GM19351 (cell line): Measurements from ENCODE around the gene STAT4.
"Not testable (repeated sequence)": the region's sequence is repeated elsewhere in the genome, so short reads cannot be mapped to it uniquely, and the experiment has no call there.

Experiments
- ATAC-seq: cut with Tn5 transposase; IDR thresholded peaks from one replicate; pipeline ENCODE4 v1.9.1; 2021; ENCODE audit warnings: mild to moderate bottlenecking, moderate library complexity; ENCODE audit not compliant: unreplicated experiment

STAT4 gene

DNA sequence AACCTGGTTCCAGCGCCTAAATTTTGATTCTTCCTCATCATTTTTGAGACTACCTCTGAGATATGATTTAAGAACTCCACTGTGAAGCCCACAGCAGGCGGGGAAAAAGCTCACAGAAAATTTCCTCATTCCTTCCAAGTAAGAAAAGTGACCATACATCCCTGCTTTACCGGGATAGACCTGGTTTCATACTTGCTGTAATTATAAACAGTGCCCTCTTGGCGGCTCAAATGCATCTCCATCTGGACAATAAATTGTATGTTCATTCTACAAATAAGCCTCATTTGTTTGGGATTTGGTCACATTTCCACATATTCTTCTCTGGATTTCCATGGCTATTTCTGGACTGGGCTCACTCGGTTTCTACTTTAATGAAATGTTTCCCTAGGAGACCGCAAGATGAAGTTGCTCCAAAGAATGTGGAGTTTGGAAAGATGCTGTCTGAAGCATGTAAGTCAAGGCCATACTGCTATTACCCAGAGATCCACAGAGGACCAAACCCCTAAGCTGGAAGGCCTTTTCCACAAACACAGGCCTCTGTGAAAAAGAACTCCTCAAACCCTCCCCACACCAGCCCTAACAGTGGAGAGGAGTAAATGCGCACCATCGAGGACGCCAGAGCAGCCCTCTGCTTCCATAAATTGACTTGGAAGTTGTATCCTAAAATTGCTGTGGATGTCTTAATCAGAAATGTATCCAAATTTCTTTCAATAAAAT is 150.7 kb downstream of the STAT4 start:
- ATAC-seq: no peak

- no peak for ATAC-seq
These were observed 151.7 kb downstream of the STAT4 start for GRCh38 chr2:190999058-190999457.

GRCh38 chr2:190997526-190998113 is 153.2 kb downstream of the STAT4 start:
- ATAC-seq: no peak

DNA sequence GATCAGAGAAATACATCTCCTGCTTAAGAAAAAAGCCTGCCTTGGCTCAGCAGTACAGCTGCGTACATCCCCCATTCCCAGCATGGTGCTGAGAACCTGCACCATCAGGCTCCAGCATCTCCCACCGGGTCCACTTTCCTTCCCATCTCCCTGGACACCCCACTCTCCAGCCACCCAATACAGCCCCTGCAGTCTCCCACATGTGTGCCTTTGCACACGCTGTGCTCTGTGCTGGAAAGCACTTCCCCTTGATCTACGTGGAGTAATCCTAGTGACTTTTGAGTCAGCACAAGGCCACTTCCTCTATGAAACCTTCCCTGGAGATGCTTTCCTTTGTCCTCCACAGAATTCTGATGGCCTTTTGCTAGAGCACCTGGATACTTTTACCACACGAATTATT is 153.8 kb downstream of the STAT4 start:
- no peak for ATAC-seq

- peak; percentile 62 for ATAC-seq
These were observed 154.4 kb downstream of the STAT4 start for GRCh38 chr2:190996338-190996946.

DNA sequence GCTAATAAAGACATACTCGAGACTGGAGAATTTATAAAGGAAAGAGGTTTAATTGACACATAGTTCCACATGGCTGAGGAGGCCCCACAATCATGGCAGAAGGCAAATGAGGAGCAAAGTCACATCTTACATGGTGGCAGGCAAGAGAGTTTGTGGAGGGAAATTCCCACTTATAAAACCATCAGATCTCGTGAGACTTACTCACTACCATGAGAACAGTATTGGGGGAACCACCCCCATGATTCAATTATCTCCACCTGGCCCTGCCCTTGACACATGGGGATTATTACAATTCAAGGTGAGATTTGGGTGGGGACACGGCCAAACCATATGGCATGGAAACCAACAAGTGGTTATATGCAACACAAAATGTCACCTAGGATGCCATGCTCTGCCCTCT is 155.5 kb downstream of the STAT4 start:
- not testable (repeated sequence) for ATAC-seq

DNA sequence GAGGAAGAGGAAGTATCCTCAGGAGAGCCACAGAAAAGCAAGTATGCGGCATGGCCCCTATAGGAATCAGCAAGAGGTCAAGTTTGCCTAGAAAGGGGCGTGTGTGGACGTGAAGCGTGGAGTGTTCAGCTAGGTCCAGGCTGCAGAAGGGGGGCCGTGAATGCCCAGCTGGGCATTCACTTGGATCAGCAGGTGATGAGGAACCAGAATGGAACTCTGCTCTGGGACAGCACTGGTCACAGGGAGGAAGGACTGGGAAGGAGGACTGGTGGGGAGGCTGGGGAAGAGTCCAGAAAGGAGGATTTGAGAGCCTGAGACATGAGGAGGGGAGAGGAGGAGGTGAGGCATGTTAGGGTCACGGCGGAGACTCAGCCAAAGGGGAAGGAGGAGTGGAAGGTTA is 156.6 kb downstream of the STAT4 start:
- ATAC-seq: no peak

- no peak for ATAC-seq
These were observed 157.5 kb downstream of the STAT4 start for GRCh38 chr2:190993292-190993643.

DNA sequence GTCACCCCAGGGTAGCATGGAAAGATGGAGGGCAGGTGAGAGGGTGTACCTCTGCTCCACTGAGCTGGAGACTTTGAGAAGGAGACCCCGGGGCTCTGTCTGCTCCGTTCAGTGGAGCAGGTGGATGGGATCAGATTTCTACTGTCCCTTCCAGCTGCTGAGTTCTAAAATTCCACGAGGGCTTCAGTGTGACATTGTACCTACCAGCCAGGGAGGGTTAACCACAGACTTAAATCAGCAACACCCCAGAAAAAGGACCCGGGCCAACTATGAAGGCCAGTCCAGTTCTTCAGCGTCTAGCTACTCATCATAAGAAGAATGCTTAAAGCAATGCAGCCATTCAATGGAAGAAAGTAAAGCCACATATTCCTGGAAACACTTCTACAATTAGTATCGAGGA is 160.7 kb downstream of the STAT4 start:
- ATAC-seq: no peak

DNA sequence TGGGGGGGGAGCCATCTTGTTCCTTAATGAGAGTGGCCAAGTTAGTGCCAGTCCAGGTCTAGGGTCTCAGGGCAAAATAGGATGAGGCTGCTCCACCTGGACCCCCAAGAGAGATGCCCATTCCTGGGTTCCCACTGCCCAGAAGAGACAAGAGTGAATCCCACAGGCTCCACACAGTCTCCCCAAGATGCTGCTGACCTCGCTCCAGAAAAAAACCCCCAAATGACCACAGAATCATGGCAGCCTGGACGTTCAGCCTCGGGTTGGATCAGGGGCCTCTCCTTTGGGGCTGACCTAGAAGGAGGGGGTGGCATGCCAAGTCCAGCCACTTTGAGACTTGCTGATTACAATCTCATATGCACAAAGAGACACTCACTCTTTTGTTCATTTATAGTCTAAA is 161.9 kb downstream of the STAT4 start:
- no peak for ATAC-seq

- no peak for ATAC-seq
These were observed 162.9 kb downstream of the STAT4 start for GRCh38 chr2:190987938-190988337.

DNA sequence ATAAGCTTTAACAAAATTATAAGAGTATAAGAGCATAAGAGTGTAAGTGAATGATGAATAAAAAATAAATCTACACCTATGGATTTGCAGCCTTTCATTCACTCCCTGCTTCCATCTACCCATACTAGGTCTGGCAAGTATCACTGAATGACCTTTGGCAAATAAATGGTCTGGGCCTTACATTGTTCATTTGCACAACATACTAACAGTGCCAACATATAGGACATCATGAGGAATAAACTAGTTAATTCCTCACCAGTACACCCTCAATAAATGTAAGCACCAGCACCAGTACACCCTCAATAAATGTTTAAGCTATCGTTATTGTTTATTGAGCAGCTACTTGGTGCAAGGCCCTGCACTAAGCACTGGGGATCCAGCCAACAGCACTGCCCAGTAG is 163.7 kb downstream of the STAT4 start:
- ATAC-seq: no peak

DNA sequence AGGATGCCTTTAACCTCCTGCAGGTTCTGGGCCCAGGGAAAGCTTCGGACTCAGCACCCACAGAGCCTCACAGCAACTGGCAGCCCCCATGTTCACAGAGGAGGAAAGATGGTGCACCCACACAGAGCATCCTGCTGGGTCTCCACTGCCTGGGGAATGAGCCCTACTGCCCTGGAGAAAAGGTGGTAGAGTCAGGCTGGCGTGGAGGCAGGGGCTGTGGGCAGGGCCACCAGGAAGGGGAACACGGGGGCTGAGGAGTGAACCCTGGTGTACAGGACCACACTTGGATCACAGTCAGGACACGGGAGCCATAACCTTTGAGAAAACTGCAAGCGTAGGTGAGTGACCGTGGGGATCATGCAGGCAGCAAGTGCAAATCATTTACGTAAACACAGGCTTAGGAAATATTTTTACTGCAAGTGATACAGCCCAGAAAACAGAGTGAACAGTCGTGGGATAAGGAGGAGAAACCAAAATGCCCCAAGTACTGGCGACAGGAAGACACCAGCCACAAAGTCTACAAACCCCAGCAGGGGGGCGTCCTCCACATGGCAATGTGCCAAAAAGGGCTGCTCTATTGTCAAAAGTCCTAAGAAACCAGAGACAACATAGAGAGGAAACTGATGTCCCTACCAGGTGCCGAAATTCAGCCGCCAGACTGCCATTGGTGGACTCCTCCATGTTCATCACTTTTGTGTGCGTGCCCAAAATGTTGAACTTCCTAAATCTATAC is 164.4 kb downstream of the STAT4 start:
- ATAC-seq: no peak

- no peak for ATAC-seq
These were observed 166.2 kb downstream of the STAT4 start for GRCh38 chr2:190984595-190984994.

GRCh38 chr2:190982262-190983034 is 168.3 kb downstream of the STAT4 start:
- no peak for ATAC-seq

- ATAC-seq: no peak
These were observed 169.1 kb downstream of the STAT4 start for GRCh38 chr2:190981733-190982132.

DNA sequence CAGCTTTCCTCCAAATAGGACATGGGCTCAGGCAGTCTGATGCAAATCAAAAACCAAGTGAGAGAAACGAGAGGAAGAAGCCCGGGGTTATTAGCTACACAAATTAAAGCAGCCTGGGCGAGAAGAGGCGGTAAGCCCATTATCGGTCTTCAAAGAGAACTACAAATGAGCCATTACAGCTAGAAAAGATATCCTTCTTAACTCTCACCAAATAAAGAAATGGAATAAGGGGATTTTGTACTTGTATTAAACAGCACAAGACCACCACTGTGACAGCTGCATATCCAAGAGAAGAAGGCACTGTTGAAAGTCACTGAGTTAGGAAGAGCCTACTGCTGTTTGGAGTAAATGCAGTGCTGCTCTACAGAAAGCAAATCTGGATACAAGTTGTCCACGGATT is 169.5 kb downstream of the STAT4 start:
- ATAC-seq: no peak

- no peak for ATAC-seq
These were observed 170.1 kb downstream of the STAT4 start for GRCh38 chr2:190980630-190981209.

GRCh38 chr2:190979906-190980629 is 170.7 kb downstream of the STAT4 start:
- ATAC-seq: no peak
